ENCODE data around the gene CDH12.
"Not testable (repeated sequence)": the region's sequence is repeated elsewhere in the genome, so short reads cannot be mapped to it uniquely, and the experiment has no call there.

- TF ChIP-seq CTCF (IDR thresholded peaks at IDR 0.05; ENCODE audit: insufficient read depth, low read length); POLR2AphosphoS5 (IDR thresholded peaks at IDR 0.05; ENCODE audit: low read depth); GABPA (IDR thresholded peaks at IDR 0.05; ENCODE audit: low read depth); SPI1 (IDR thresholded peaks at IDR 0.05; ENCODE audit: borderline replicate concordance, low read depth): not testable (repeated sequence)
- TF ChIP-seq, protein P1, sequence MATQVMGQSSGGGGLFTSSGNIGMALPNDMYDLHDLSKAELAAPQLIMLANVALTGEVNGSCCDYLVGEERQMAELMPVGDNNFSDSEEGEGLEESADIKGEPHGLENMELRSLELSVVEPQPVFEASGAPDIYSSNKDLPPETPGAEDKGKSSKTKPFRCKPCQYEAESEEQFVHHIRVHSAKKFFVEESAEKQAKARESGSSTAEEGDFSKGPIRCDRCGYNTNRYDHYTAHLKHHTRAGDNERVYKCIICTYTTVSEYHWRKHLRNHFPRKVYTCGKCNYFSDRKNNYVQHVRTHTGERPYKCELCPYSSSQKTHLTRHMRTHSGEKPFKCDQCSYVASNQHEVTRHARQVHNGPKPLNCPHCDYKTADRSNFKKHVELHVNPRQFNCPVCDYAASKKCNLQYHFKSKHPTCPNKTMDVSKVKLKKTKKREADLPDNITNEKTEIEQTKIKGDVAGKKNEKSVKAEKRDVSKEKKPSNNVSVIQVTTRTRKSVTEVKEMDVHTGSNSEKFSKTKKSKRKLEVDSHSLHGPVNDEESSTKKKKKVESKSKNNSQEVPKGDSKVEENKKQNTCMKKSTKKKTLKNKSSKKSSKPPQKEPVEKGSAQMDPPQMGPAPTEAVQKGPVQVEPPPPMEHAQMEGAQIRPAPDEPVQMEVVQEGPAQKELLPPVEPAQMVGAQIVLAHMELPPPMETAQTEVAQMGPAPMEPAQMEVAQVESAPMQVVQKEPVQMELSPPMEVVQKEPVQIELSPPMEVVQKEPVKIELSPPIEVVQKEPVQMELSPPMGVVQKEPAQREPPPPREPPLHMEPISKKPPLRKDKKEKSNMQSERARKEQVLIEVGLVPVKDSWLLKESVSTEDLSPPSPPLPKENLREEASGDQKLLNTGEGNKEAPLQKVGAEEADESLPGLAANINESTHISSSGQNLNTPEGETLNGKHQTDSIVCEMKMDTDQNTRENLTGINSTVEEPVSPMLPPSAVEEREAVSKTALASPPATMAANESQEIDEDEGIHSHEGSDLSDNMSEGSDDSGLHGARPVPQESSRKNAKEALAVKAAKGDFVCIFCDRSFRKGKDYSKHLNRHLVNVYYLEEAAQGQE (IDR thresholded peaks at IDR 0.05; ENCODE audit: insufficient replicate concordance, low read depth), result not testable (repeated sequence)
Measured at GRCh38 chr5:22151801-22152200, 701.3 kb downstream of the CDH12 start.
